GM10847 (cell line): ENCODE data around the gene PTPN12.

Source experiments
- POLR2A ChIP-seq: IDR thresholded peaks from 2 replicates; pipeline ENCODE4 v1.6.1; 2011; ENCODE audit not compliant: insufficient read length; ENCODE audit errors: extremely low read depth

The PTPN12 gene

DNA sequence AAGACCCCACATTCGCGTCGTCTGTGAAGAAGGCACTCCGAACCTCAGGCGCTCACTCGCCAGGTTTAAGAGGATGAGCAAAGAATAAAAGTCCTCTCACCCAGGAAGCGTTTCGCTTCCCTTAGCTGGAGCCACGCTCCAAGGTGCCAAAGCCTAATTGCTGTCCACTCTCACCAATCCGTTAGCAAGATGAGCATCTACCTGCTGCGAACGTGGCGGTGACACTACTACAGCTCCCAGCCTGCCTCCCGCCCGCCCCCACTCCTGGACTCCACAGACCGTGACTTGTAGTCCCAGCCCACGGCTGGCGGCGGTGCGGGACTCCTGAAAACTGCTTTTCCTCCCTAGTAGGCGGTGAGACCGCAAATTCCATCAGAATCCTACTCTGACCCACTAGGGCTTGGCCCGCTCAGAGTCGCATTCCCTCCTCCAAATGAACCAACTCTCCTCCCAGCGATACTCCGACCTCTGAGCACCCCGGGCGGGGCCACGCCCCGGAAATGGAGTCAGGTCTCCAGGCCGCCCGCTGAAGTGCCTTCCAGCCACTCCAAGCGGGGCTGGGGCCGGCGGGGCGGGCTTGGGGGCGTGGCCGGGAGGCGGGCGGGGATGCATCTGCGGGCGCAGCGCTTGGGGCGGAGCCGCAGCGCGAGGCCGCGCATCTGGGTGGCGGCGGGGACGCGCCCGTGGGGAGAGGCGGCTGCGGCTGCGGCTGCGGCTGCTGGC lies 521 bp upstream of the PTPN12 start:
- peak; percentile 88 for TF ChIP-seq POLR2A

- no peak for TF ChIP-seq POLR2A
Measured at GRCh38 chr7:77537778-77538280, 734 bp downstream of the PTPN12 start.

GRCh38 chr7:77538281-77539212 lies 1.5 kb downstream of the PTPN12 start:
- no peak for TF ChIP-seq POLR2A

DNA sequence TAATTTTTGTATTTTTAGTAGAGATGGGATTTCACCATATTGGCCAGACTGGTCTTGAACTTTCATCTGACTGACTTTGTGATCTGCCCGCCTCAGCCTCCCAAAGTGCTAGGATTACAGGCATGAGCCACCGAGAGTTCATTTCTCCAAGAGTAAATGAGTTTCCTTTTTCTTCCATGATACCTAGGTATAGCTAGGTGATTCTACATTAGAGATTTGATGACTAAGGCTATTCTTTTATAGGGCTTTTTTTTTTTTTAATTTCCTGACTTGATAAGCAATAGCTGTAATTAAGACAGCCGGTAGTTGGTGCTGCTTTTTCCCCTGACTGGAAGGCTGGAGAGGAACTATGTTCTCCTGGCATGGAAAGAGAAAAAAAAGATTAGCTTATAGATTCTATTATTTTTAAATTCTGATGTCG lies 3.3 kb downstream of the PTPN12 start:
- no peak for TF ChIP-seq POLR2A

- no peak for TF ChIP-seq POLR2A
Measured at GRCh38 chr7:77542409-77542808, 5.3 kb downstream of the PTPN12 start.

DNA sequence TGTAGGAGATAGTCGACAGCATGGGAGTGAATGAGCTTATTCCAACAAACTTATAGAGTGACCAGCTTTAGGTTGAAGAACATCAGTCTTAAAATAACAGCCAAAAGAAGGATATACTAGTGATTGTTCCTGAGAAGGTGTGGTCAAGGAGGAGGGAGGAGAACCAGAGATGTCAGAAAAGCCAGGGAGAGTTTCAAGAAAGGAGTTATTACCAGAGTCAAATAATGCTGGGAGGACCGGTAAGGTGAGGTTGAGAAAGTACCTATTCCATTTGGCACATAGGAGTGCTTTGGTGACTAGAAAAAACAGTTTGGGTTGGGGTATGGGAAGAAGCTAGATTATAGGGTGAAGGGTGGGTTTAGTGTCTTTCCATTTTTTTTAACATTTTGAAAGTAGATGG lies 5.8 kb downstream of the PTPN12 start:
- TF ChIP-seq POLR2A, result no peak

- no peak for TF ChIP-seq POLR2A
Measured at GRCh38 chr7:77543910-77544309, 6.8 kb downstream of the PTPN12 start.

DNA sequence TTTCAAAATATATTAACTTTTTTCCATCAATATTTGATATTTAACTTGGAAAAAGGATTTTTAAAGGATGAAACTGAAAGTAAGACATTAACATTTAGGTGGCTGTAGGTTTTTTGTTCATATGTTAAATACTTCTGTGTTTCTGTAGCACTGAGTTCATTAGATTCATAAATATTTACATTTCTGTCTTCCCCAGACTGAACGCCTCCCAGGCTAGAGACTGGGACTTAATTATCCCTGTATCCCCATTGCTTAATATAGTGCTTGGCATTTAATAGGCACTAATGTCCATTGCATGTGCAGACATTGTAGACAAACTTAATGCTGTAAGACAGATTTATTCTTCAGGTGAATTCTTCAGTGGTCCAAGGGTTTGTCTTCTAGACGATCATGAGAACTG lies 7.4 kb downstream of the PTPN12 start:
- no peak for TF ChIP-seq POLR2A

DNA sequence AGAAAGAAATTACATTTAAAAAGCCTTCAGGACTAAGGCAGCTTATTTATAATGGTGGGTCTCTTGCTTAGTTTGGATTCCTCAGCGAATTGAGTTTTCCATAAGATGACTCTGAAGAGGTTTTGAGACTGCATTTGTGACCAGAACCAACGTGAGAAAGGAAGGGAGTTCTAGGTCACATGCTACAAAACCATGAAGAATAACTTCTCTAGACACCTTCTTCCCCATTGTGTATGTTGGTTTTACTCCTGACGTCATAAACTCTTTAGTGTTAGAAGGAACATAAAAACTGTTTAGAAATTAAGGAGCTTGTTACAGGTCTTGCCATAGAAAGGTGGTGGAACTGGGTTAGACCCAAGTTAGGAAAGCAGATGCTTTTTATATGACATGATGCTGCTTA lies 11.1 kb downstream of the PTPN12 start:
- no peak for TF ChIP-seq POLR2A

DNA sequence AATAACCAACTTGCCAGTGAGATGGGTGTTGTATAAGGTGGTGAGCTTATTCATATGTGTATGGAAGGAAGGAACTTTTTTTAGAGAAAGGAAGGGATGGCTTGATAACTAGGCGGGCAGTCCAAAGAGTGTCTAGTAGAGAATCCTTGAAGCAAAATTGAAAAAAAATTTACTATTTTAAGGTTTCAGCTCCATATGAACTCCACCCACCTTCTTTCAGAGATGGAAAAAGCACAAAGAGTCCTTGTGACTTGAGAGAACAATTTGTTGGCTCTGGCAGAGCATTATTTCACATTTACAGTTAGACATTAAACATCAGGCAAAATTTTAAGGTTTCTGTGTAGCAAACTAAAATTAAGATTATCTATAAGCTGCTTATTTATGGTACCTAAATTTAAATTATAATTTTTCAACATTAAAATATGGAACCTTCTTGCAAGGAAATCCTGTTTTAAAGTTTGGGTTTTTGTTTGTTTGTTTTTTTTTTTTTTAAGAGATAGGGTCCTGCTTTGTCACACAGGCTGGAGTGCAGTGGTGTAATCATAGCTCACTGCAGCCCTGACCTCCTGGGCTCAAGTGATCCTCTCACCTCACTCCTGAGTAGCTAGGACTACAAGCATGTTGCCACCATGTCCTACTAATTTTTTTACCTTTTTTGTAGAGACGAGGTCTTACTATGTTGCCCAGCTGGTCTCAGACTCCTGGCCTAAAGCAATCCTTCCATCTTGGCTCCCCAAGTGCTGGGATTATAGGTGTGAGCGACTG lies 12.2 kb downstream of the PTPN12 start:
- no peak for TF ChIP-seq POLR2A

GRCh38 chr7:77550586-77550985 lies 13.5 kb downstream of the PTPN12 start:
- no peak for TF ChIP-seq POLR2A

GRCh38 chr7:77553123-77553522 lies 16.0 kb downstream of the PTPN12 start:
- no peak for TF ChIP-seq POLR2A

GRCh38 chr7:77558284-77558967 lies 21.3 kb downstream of the PTPN12 start:
- no peak for TF ChIP-seq POLR2A

GRCh38 chr7:77561352-77561751 lies 24.3 kb downstream of the PTPN12 start:
- no peak for TF ChIP-seq POLR2A

DNA sequence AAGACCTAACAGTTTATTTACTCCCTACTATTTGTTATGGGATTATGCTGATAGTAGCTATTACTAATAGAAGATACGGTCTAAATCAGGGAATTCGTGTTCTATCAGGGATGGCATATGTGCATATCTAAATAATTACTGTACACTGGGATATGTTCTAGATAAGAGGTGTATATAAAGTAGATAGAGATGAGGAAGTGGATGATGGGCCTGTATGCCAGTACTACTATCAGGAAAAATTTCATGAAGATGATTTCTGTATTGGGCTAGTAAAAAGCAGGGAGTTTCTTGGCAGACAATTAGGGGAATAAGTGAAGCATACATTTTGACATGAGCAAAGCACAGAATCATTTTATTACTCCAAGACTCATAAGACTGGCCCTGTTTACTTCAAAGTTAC lies 26.2 kb downstream of the PTPN12 start:
- no peak for TF ChIP-seq POLR2A
